Fibroblast of peridontal ligament (primary cell): ENCODE data around the gene MOAP1.
"Not testable (repeated sequence)": the region's sequence is repeated elsewhere in the genome, so short reads cannot be mapped to it uniquely, and the experiment has no call there.

Experiments used
- DNase-seq: peaks from one replicate; pipeline ENCODE4 v3.0.0-alpha.2; 2010; ENCODE audit errors: extremely low read depth

MOAP1 gene

GRCh38 chr14:93184391-93185348 lies at the start of gene MOAP1, which contains the start of gene LYSET:
MOAP1 (minus strand) TSS chr14:93184897; CDS start chr14:93184242, 655 bp downstream.
LYSET (plus strand) TSS chr14:93185317; CDS start chr14:93185406, 89 bp downstream.
- DNase-seq = peak; percentile 60

- not testable (repeated sequence) for DNase-seq
Measured at GRCh38 chr14:93233078-93233477, 48.4 kb upstream of the MOAP1 start.

GRCh38 chr14:93232159-93232558 lies 47.5 kb upstream of the MOAP1 start:
- no peak for DNase-seq

- peak; percentile 41 for DNase-seq
Measured at GRCh38 chr14:93231129-93231979, 46.7 kb upstream of the MOAP1 start.

GRCh38 chr14:93230539-93230938 lies 45.8 kb upstream of the MOAP1 start:
- no peak for DNase-seq

- no peak for DNase-seq
Measured at GRCh38 chr14:93228550-93228949, 43.9 kb upstream of the MOAP1 start.

GRCh38 chr14:93223565-93223964 lies 38.9 kb upstream of the MOAP1 start:
- DNase-seq = no peak

GRCh38 chr14:93220509-93220908 lies 35.8 kb upstream of the MOAP1 start:
- DNase-seq = no peak

GRCh38 chr14:93219103-93219726 lies 34.5 kb upstream of the MOAP1 start:
- peak; percentile 77 for DNase-seq

GRCh38 chr14:93214598-93214997 lies 29.9 kb upstream of the MOAP1 start:
- DNase-seq = no peak

GRCh38 chr14:93212432-93212831 lies 27.7 kb upstream of the MOAP1 start:
- DNase-seq = no peak

- peak; percentile 47 for DNase-seq
Measured at GRCh38 chr14:93207468-93208308, 23.0 kb upstream of the MOAP1 start.

GRCh38 chr14:93206793-93207467 lies 22.2 kb upstream of the MOAP1 start, which contains the start of the genes GON7 and UBR7:
GON7 (minus strand) TSS chr14:93207065; CDS start chr14:93207037, 28 bp downstream.
UBR7 (plus strand) TSS chr14:93207256; CDS start chr14:93207292, 36 bp downstream.
- DNase-seq = peak; percentile 94

GRCh38 chr14:93201155-93201704 lies 16.5 kb upstream of the MOAP1 start:
- DNase-seq = no peak

GRCh38 chr14:93200553-93200952 lies 15.9 kb upstream of the MOAP1 start:
- no peak for DNase-seq

- no peak for DNase-seq
Measured at GRCh38 chr14:93199031-93199430, 14.3 kb upstream of the MOAP1 start.

- no peak for DNase-seq
Measured at GRCh38 chr14:93195316-93195999, 10.8 kb upstream of the MOAP1 start.

GRCh38 chr14:93186956-93187355 lies 2.3 kb upstream of the MOAP1 start:
- DNase-seq = no peak

GRCh38 chr14:93186466-93186865 lies 1.8 kb upstream of the MOAP1 start:
- DNase-seq = no peak
